ENCODE data around the gene ACIN1. TPM values are rescaled to one million over a fixed set of nuclear protein-coding genes. Genes with fewer than 3 reads are reported as not detected.

ACIN1 gene
- total RNA-seq, 1 donor from 2014 or later, result 64.6 TPM

- peaks cover 38% of the 10 kb centered on the region for H3K4me1 ChIP-seq
- DNase-seq, result no peak
- TF ChIP-seq, protein P1, sequence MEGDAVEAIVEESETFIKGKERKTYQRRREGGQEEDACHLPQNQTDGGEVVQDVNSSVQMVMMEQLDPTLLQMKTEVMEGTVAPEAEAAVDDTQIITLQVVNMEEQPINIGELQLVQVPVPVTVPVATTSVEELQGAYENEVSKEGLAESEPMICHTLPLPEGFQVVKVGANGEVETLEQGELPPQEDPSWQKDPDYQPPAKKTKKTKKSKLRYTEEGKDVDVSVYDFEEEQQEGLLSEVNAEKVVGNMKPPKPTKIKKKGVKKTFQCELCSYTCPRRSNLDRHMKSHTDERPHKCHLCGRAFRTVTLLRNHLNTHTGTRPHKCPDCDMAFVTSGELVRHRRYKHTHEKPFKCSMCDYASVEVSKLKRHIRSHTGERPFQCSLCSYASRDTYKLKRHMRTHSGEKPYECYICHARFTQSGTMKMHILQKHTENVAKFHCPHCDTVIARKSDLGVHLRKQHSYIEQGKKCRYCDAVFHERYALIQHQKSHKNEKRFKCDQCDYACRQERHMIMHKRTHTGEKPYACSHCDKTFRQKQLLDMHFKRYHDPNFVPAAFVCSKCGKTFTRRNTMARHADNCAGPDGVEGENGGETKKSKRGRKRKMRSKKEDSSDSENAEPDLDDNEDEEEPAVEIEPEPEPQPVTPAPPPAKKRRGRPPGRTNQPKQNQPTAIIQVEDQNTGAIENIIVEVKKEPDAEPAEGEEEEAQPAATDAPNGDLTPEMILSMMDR (IDR thresholded peaks at IDR 0.05; ENCODE audit: borderline replicate concordance), result no peak
- H3K4me3 ChIP-seq, result no peak overlapping the region
- intact Hi-C loops (cut with micrococcal nuclease), result no loop called here
- H3K27me3 ChIP-seq (ENCODE audit: low read depth), result no peaks in the 10 kb centered on the region
- no peak overlapping the region for H3K27ac ChIP-seq (replicated peaks)
- peaks cover 73% of the 10 kb centered on the region for H3K36me3 ChIP-seq
- H3K9me3 ChIP-seq (replicated peaks), result no peaks in the 10 kb centered on the region
These were observed 34.2 kb downstream of the ACIN1 start for GRCh38 chr14:23060536-23061260.

DNA sequence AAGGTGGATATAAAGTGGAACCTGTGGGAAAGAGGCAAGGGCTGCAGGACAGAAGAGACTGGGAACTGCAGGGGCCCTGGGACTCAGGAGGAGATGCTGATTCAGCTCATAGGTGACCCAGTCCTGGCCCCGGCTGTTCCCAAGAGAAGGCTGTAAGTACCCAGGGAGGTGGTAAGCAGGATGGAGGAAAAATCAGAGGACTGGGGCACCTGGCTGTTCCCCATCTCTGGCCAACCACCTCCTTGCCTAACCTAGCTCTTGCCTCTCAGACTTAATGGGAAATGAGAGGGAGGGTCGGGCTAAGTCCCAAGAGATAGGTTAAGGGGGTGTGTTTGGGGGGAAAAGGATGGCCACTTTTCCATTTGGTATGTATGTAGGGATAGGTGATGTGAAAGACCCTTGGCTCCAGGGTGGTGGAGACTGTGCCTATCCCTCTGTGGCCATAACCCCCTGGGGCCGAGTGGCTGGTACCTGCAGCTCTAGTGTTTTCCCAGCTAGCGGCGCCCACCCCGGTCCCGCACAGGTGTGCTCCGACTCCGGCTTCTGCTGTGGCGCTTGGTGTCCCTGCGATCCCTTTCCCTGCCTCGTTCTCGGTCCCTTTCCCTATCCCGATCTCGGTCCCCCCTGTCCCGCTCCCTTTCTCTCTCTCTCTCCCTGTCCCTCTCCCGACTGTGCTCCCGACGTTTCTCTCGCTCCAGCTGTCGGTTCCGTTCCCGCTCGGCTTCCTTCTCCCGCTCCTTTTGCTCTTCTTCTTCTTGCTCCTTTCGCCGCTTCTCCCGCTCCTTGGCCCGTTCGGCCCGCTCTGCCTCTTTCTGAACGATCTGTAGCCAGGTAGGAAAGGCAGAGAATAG, 36.1 kb downstream of the ACIN1 start:
- intact Hi-C loops (cut with micrococcal nuclease), result loop anchor here (5.0 kb wide), 1 partner anchor 72 kb away; no protein-coding TSS in a partner anchor
- Histone ChIP-seq H3K27ac (replicated peaks) (peak overlapping the region; percentile 80), H3K36me3 (peaks cover 55% of the 10 kb centered on the region), H3K9me3 (replicated peaks) (no peaks in the 10 kb centered on the region), H3K4me3 (no peak overlapping the region), H3K27me3 (ENCODE audit: low read depth) (no peaks in the 10 kb centered on the region), H3K4me1 (peaks cover 42% of the 10 kb centered on the region)
- no peak for DNase-seq
- TF ChIP-seq, protein P1 (IDR thresholded peaks at IDR 0.05; ENCODE audit: borderline replicate concordance), result no peak

- Histone ChIP-seq H3K9me3 (replicated peaks) (no peaks in the 10 kb centered on the region), H3K27ac (replicated peaks) (peak overlapping the region; percentile 80), H3K27me3 (ENCODE audit: low read depth) (no peaks in the 10 kb centered on the region), H3K36me3 (peaks cover 46% of the 10 kb centered on the region), H3K4me1 (peaks cover 42% of the 10 kb centered on the region), H3K4me3 (peak overlapping the region; percentile 84)
- DNase-seq, result peak; percentile 86
- TF ChIP-seq, protein P1 (IDR thresholded peaks at IDR 0.05; ENCODE audit: borderline replicate concordance), result peak; percentile 97
- intact Hi-C loops (cut with micrococcal nuclease), result loop anchor here (5.0 kb wide), 1 partner anchor 71 kb away; no protein-coding TSS in a partner anchor
These were observed 36.9 kb downstream of the ACIN1 start for GRCh38 chr14:23057757-23058653.

DNA sequence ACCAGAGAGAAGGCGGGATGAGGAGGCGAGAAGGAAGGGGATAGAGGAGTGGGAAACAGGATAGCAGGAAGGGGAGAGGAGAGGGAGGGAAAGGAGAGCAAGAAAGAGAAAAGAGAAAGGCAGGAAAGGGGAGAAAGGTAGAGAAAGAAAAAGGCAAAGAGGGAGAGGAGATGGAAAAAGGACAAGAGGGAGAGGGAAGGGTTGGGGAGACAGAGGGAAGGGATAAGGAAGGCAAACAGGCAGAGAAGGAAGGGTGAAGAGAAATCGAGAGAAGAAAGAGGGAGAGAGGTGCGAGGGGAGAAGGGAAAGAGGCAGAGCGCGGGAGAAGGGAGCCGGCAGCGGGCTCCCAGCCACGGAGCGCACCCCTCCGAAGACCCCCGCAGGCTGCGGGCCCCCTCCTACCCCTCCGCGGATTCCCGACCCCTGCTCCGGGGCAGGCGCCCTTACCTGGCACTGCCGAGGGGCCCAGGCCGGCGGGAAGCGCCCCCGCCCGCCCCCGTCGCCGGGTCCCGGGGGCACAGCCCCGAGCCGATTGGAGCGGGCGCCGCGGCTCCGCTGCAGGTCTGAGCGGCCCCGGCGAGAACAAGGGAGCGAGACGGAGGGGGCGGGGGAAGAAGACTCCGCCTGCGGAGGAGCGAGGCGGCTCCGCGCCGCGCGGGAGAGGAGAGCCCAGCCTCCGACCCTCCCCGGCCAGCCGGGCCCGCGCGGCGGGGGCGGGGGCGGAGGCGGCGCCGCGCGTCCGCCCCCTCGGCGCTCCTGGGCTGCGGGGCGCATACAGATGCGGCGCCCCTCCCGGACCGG, 37.8 kb downstream of the ACIN1 start, which contains the start of gene CDH24:
TSS of gene CDH24 (minus strand) at position 565 of the 801 bp plus-strand sequence. CDS start 1,787 bp downstream, outside the sequence.
- H3K4me1 ChIP-seq, result peaks cover 34% of the 10 kb centered on the region
- H3K27ac ChIP-seq (replicated peaks), result peak within 1 kb of the TSS; percentile 80
- peak; percentile 75 for DNase-seq
- intact Hi-C loops (cut with micrococcal nuclease), result loop anchor here (5.0 kb wide), 1 partner anchor 70 kb away; no protein-coding TSS in a partner anchor
- H3K4me3 ChIP-seq, result peak within 1 kb of the TSS; percentile 84
- TF ChIP-seq, protein P1 (IDR thresholded peaks at IDR 0.05; ENCODE audit: borderline replicate concordance), result no peak
- H3K9me3 ChIP-seq (replicated peaks), result no peaks in the 10 kb centered on the region
- peaks cover 38% of the 10 kb centered on the region for H3K36me3 ChIP-seq
- H3K27me3 ChIP-seq (ENCODE audit: low read depth), result no peaks in the 10 kb centered on the region
